Dermis microvascular lymphatic vessel endothelial cell (primary cell): ENCODE results near the gene MTERF2. TPM values are rescaled to one million over a fixed set of nuclear protein-coding genes. Genes with fewer than 3 reads are reported as not detected.

ENCODE experiments used
- DNase-seq, 2 donors: peaks; one replicate each; pipeline versions ENCODE4 v3.0.0 to v3.0.0-alpha.2; 2010; ENCODE audit warnings: low read depth in 2 of 2
- total RNA-seq: library from RNA; depleted of rRNA; stranded (reverse); fragments of >200 nt; gene quantifications from 2 replicates; pipeline ENCODE4 v1.2.1, GENCODE V29; 2014

Gene MTERF2
- total RNA-seq, 1 donor from 2014 or later = 4.0 TPM

- DNase-seq = peak; percentile 14 to 60
Observed at GRCh38 chr12:106954462-106955376, 32.2 kb downstream of the MTERF2 start.

DNA sequence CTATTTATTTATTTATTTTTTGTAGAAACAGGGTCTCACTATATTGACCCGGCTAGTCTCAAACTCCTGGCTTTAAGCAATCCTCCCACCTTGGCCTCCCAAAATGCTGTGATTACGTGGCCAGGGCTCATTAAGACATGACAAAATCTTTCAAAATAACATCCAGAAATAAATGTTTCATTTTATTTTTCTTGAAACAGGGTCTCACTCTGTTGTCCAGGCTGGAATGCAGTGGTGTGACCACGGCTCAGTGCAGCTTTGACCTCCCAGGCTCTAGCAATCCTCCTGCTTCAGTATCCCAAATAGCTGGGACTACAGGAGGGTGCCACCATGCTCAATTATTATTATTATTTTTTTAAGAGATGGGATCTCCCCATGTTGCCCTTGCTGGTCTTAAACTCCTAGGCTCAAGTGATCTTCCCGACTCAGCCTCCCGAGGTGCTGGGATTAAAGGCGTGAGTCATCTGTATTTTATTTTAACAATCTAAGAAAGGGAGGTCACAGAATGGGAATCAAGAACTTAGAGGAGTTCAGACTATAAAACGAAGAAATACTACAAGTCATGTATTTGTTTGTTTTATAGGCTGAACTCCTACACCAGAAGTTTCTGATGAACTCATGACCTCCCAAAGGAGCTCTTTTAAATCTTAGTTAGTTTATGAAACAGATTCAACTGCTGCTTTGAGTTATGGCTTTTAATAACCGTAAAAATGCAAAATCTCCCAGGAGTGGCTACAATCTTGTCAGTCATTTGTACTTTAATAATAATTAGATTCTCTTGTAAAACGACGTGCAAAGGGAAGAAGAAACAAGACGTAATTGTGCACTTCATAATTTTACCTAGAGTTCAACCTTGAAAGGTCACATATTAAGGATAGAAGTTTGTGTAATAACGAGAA, 33.3 kb downstream of the MTERF2 start:
- no peak for DNase-seq

DNA sequence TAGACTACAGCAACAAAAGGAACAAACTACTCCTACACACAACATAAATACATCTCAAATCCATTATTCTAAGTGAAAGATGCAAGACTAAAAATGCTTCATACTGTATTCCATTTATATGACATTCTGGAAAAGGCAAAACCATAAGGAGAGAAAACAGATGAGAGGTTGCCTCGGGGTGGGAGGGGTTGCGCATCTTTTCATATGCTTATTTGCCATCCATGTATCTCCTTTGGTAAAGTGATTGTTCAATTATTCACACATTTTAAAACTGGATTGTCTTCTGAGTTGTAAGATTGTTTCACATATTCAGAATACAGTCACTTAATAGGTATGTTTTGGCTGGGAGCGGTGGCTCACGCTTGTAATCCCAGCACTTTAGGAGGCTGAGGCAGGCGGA, 36.4 kb downstream of the MTERF2 start:
- DNase-seq = no peak

DNA sequence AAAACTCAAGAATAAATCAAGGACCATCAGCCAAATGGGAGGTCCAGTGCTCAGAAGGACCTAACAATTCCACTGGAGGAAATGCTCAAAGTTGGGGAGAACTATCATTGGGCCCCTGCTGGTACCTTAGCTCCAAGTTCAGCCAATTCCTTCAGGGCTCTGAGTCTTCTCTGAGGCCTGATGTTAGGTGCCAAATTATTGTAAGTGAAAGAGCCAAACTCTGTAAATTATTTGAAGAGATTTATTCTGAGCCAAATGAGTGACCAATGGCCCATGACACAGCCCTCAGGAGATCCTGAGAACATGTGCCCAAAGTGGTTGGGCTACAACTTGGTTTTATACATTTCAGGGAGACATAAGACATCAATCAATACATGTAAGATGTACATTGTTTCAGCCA, 39.5 kb downstream of the MTERF2 start:
- DNase-seq = no peak

- DNase-seq = no peak
Observed at GRCh38 chr12:106945261-106945851, 41.6 kb downstream of the MTERF2 start.

DNA sequence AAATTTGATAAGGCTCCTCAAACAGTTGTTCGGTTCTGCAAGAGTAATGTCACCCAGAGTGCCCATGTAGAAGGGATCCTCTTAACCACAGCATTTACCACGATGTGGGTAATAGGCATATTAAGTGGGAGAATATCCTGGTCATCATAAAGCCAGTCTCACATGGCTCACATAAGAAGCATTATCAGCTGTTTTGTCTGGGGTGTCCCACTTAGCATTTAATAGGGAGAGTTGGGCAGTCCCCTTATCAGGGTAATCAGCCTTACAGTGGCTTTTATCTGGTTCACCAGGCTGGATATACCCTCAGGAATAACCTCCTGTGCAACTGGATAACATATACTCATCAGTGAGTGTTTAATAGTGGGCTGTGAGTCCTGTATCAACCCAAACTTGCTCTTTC, 44.2 kb downstream of the MTERF2 start:
- no peak for DNase-seq

- no peak for DNase-seq
Observed at GRCh38 chr12:106941481-106942156, 45.3 kb downstream of the MTERF2 start.

DNA sequence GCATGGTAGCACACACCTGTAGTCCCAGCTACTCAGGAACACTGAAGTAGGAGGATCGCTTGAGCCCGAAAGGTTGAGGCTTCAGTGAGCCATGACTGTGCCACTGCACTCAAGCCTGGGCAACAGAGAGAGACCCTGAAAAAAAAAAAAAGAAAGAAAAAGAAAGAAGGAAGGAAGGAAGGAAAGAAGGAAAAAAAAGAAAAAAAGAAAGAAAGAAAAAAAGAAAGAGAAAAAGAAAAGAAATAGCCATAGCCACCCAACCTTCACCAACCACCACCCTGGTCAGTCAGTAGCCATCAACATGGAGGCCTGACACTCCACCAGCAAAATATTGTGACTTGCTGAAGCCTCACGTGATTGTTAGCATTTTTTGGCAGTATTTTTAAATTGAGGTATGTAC, 52.7 kb downstream of the MTERF2 start:
- no peak for DNase-seq

Other genes starting within 250 kb of the MTERF2 start
- 8.2 and 10.6 TPM in 2 replicates for gene RIC8B, start 212.5 kb downstream of the MTERF2 start, total RNA-seq
- gene TMEM263, start 31.2 kb downstream of the MTERF2 start, total RNA-seq = 40.6 TPM in 2 replicates
- gene CRY1, start 106.4 kb upstream of the MTERF2 start, total RNA-seq = 10.4 and 10.5 TPM in 2 replicates